HepG2 (cell line): ENCODE data around the gene NINL. TPM values are rescaled to one million over a fixed set of nuclear protein-coding genes. Genes with fewer than 3 reads are reported as not detected.
A peak's percentile ranks its signal among the peaks of the same experiment; 100 is the strongest.

Experiments
- KDM6A ChIP-seq: IDR thresholded peaks from 2 replicates; pipeline ENCODE4 v1.6.1; 2016; ENCODE audit warnings: low read depth
- KLF16 ChIP-seq, 2 experiments: sonication (generic) in 1 of 2; formaldehyde crosslinking in 1 of 2; IDR thresholded peaks; 2 replicates each; pipeline versions ENCODE4 v1.6.1 to v1.8.0; 2016 to 2023; ENCODE audit warnings: missing genetic modification reagents in 2 of 2, missing compliant biosample characterization in 1 of 2
- KLF9 ChIP-seq: IDR thresholded peaks from 2 replicates; pipeline ENCODE4 v1.6.1; 2016; ENCODE audit warnings: low read depth
- RXRA ChIP-seq: sonication (generic); formaldehyde crosslinking; IDR thresholded peaks from 2 replicates; pipeline ENCODE4 v1.5.1; 2020; ENCODE audit warnings: missing genetic modification reagents
- SALL2 ChIP-seq: sonication (generic); formaldehyde crosslinking; IDR thresholded peaks from 2 replicates; pipeline ENCODE4 v1.8.1; 2023; ENCODE audit warnings: mild to moderate bottlenecking, missing genetic modification reagents, inconsistent platforms
- SP140L ChIP-seq: sonication (generic); formaldehyde crosslinking; IDR thresholded peaks from 2 replicates; pipeline ENCODE4 v1.4.0; 2020; ENCODE audit warnings: missing genetic modification reagents, borderline replicate concordance
- TMF1 ChIP-seq: sonication (generic); formaldehyde crosslinking; IDR thresholded peaks from 2 replicates; pipeline ENCODE4 v1.8.1; 2022; ENCODE audit warnings: low read depth, missing genetic modification reagents
- ZBTB40 ChIP-seq, 2 experiments: fragments of 450-650 bp in 1 of 2; sonication (generic) in 1 of 2; formaldehyde crosslinking in 1 of 2; IDR thresholded peaks; 2 replicates each; pipeline versions ENCODE4 v1.6.1 to v1.8.0; 2016 to 2022; ENCODE audit warnings: antibody characterized with exemption in 1 of 2, mild to moderate bottlenecking in 1 of 2, missing genetic modification reagents in 1 of 2
- ZNF138 ChIP-seq: sonication (generic); formaldehyde crosslinking; IDR thresholded peaks from 2 replicates; pipeline ENCODE4 v1.5.0; 2020; ENCODE audit warnings: mild to moderate bottlenecking, low read depth, missing genetic modification reagents
- ZNF235 ChIP-seq: sonication (generic); formaldehyde crosslinking; IDR thresholded peaks from 2 replicates; pipeline ENCODE4 v1.8.1; 2023; ENCODE audit warnings: mild to moderate bottlenecking, missing genetic modification reagents, borderline replicate concordance
- ZNF30 ChIP-seq: sonication (generic); formaldehyde crosslinking; IDR thresholded peaks from 2 replicates; pipeline ENCODE4 v1.5.0; 2020; ENCODE audit warnings: mild to moderate bottlenecking, missing genetic modification reagents
- polyA plus RNA-seq, 8 experiments: library from polyadenylated mRNA; depleted of rRNA in 3 of 8; stranded (reverse) in 7 of 8; unstranded in 1 of 8; fragments of >200 nt; fragmentation: Illumina TruSeq in 4 of 8; extraction: Trizol in 4 of 8; gene quantifications; 2 replicates each; pipeline versions ENCODE4 v1.2.1 to v1.2.3, GENCODE V29; 2011 to 2016; ENCODE audit warnings: low read depth in 4 of 8, missing spikeins in 1 of 8, mixed read lengths in 1 of 8; ENCODE audit not compliant: insufficient read depth in 1 of 8
- total RNA-seq, 5 experiments: library from RNA; depleted of rRNA; stranded (reverse); fragments of >200 nt; fragmentation: Illumina TruSeq; extraction: Trizol; gene quantifications; 2 replicates each; pipeline ENCODE4 v1.2.3, GENCODE V29; 2016; ENCODE audit warnings: low read depth in 1 of 5
- TF ChIP-seq, protein P1 (sequence below): sonication (generic); formaldehyde crosslinking; IDR thresholded peaks from 2 replicates; pipeline ENCODE4 v1.4.0; 2020; ENCODE audit warnings: missing genetic modification reagents
- TF ChIP-seq, protein P2 (sequence below): sonication (generic); formaldehyde crosslinking; IDR thresholded peaks from 2 replicates; pipeline ENCODE4 v1.5.1; 2020; ENCODE audit warnings: mild to moderate bottlenecking, missing genetic modification reagents, borderline replicate concordance
- TF ChIP-seq, protein P3 (sequence below): sonication (generic); formaldehyde crosslinking; IDR thresholded peaks from 2 replicates; pipeline ENCODE4 v1.5.0; 2020; ENCODE audit warnings: mild to moderate bottlenecking, missing genetic modification reagents

NINL gene
- total and polyA plus RNA-seq, 2 of the 13 experiments (the other 11 are each of a cell fraction or from before 2014, with no cell fraction given): 32.3 to 34.3 TPM

- TF ChIP-seq ZBTB40 (IDR thresholded peaks at IDR 0.05) (no peak), ZBTB40 (CRISPR knock-in tag; IDR thresholded peaks at IDR 0.05) (peak; percentile 97), SALL2 (CRISPR knock-in tag) (no peak; the same call in 1 of the 2 replicates), ZNF138 (CRISPR knock-in tag) (peak; percentile 97), KLF16 (CRISPR knock-in tag; IDR thresholded peaks at IDR 0.05) (peak; percentile 89 to 99), KLF9 (CRISPR knock-in tag) (peak; percentile 17; the same call in 1 of the 2 replicates), RXRA (CRISPR knock-in tag) (peak; percentile 94), SP140L (CRISPR knock-in tag) (peak; percentile 97; the same call in 1 of the 2 replicates), ZNF30 (CRISPR knock-in tag) (peak; percentile 99; the same call in 1 of the 2 replicates), ZNF235 (CRISPR knock-in tag) (peak; percentile 94; the same call in 1 of the 2 replicates), KDM6A (no peak), TMF1 (CRISPR knock-in tag) (peak; percentile 89; the same call in 1 of the 2 replicates)
- TF ChIP-seq, protein P1, sequence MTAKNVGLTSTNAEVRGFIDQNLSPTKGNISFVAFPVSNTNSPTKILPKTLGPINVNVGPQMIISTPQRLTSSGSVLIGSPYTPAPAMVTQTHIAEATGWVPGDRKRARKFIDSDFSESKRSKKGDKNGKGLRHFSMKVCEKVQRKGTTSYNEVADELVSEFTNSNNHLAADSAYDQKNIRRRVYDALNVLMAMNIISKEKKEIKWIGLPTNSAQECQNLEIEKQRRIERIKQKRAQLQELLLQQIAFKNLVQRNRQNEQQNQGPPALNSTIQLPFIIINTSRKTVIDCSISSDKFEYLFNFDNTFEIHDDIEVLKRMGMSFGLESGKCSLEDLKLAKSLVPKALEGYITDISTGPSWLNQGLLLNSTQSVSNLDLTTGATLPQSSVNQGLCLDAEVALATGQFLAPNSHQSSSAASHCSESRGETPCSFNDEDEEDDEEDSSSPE (CRISPR knock-in tag): peak; percentile 96
- TF ChIP-seq, protein P2, sequence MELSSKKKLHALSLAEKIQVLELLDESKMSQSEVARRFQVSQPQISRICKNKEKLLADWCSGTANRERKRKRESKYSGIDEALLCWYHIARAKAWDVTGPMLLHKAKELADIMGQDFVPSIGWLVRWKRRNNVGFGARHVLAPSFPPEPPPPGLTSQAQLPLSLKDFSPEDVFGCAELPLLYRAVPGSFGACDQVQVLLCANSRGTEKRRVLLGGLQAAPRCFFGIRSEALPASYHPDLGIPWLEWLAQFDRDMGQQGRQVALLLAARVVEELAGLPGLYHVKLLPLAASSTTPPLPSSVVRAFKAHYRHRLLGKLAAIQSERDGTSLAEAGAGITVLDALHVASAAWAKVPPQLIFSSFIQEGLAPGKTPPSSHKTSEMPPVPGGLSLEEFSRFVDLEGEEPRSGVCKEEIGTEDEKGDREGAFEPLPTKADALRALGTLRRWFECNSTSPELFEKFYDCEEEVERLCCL (CRISPR knock-in tag): peak; percentile 97
- TF ChIP-seq, protein P3, sequence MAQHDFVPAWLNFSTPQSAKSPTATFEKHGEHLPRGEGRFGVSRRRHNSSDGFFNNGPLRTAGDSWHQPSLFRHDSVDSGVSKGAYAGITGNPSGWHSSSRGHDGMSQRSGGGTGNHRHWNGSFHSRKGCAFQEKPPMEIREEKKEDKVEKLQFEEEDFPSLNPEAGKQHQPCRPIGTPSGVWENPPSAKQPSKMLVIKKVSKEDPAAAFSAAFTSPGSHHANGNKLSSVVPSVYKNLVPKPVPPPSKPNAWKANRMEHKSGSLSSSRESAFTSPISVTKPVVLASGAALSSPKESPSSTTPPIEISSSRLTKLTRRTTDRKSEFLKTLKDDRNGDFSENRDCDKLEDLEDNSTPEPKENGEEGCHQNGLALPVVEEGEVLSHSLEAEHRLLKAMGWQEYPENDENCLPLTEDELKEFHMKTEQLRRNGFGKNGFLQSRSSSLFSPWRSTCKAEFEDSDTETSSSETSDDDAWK (CRISPR knock-in tag): no peak
Measured at GRCh38 chr20:25623736-25624499, 38.6 kb upstream of the NINL start, which contains the start of gene NANP (continued).
